OCI-LY3 (cell line): Measurements from ENCODE around the gene TACC2.

Experiments used
- EZH2phosphoT487 ChIP-seq: fragments of 200-600 bp; shearing (Covaris generic); IDR thresholded peaks from 2 replicates; pipeline ENCODE4 v1.6.1; 2018; ENCODE audit warnings: antibody characterized with exemption, mixed run types, low read depth
- TF ChIP-seq, protein P1 (sequence below): fragments of 200-600, 300-600 bp; sonication (generic); IDR thresholded peaks from 2 replicates; pipeline ENCODE4 v1.5.1; 2014; ENCODE audit warnings: antibody characterized with exemption, low read length, low read depth

DNA sequence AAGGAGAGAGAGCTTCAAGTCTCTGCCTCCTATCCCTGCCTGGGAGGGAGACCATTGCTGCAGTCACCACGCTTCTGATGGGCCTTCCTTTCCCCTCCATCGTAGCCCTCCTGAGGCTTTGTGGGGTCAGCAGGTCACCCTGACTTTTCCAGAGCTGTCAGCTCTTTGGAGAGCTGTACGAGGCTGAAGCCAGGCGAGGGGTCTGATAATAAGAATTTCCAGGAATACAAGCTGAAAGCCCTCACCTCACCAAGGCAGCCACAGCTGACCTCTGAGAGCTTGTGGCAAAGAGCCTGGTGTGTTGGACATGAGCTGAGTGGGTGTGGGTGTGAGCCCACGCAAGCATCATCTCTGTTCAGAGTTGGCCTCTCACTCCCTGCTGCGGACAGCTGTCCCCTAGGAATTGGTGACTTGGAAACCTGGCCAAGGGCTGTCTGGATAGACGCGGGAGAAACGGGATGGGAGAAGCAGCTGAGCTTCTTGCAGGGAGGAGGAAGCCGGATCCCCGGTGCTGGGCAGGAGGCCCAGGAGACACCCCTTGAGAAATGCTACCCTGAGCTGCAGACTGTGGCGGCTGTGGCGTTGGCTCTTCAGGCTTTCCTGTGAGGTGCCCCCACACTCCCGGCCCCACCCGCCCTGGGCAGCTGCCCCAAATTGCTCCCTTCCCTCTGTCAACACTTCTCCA lies 160.1 kb downstream of the TACC2 start:
- TF ChIP-seq, protein P1, sequence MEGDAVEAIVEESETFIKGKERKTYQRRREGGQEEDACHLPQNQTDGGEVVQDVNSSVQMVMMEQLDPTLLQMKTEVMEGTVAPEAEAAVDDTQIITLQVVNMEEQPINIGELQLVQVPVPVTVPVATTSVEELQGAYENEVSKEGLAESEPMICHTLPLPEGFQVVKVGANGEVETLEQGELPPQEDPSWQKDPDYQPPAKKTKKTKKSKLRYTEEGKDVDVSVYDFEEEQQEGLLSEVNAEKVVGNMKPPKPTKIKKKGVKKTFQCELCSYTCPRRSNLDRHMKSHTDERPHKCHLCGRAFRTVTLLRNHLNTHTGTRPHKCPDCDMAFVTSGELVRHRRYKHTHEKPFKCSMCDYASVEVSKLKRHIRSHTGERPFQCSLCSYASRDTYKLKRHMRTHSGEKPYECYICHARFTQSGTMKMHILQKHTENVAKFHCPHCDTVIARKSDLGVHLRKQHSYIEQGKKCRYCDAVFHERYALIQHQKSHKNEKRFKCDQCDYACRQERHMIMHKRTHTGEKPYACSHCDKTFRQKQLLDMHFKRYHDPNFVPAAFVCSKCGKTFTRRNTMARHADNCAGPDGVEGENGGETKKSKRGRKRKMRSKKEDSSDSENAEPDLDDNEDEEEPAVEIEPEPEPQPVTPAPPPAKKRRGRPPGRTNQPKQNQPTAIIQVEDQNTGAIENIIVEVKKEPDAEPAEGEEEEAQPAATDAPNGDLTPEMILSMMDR: no peak
- no peak for TF ChIP-seq EZH2phosphoT487
